HL-60/S4 treated with phorbol 12-myristate 13-acetate at 8.2 ng/mL for 4 days and 3 days (cell line): Measurements from ENCODE around the gene SSPN.

Experiments
- in situ Hi-C: fragments of 300-500 bp; cut with MboI; formaldehyde crosslinking; loops from 2 replicates; pipeline ENCODE4 v1.15.0; 2022; ENCODE audit warnings: low sequenced_read_pairs

The SSPN gene

GRCh38 chr12:26185532-26186320 is 9.6 kb upstream of the SSPN start:
- in situ Hi-C loops, result no loop called here

- in situ Hi-C loops, result no loop called here
Observed at GRCh38 chr12:26187014-26187798, 8.2 kb upstream of the SSPN start.

GRCh38 chr12:26188127-26188526 is 7.2 kb upstream of the SSPN start:
- in situ Hi-C loops, result no loop called here

- in situ Hi-C loops, result no loop called here
Observed at GRCh38 chr12:26188641-26189040, 6.7 kb upstream of the SSPN start.

- in situ Hi-C loops, result no loop called here
Observed at GRCh38 chr12:26192142-26192541, 3.2 kb upstream of the SSPN start.

GRCh38 chr12:26193539-26193938 is 1.8 kb upstream of the SSPN start:
- in situ Hi-C loops, result no loop called here

GRCh38 chr12:26195641-26196420 is 458 bp downstream of the SSPN start:
- in situ Hi-C loops, result no loop called here

GRCh38 chr12:26196421-26196716 is 996 bp downstream of the SSPN start:
- in situ Hi-C loops, result no loop called here

- in situ Hi-C loops, result no loop called here
Observed at GRCh38 chr12:26197832-26198231, 2.5 kb downstream of the SSPN start.

GRCh38 chr12:26198742-26199141 is 3.4 kb downstream of the SSPN start:
- in situ Hi-C loops, result no loop called here

GRCh38 chr12:26203167-26203780 is 7.9 kb downstream of the SSPN start:
- in situ Hi-C loops, result no loop called here

GRCh38 chr12:26204612-26205289 is 9.4 kb downstream of the SSPN start:
- in situ Hi-C loops, result no loop called here

GRCh38 chr12:26205298-26205697 is 9.9 kb downstream of the SSPN start:
- in situ Hi-C loops, result no loop called here

GRCh38 chr12:26205941-26206340 is 10.6 kb downstream of the SSPN start:
- in situ Hi-C loops, result no loop called here

GRCh38 chr12:26211331-26211730 is 16.0 kb downstream of the SSPN start:
- in situ Hi-C loops, result no loop called here

- in situ Hi-C loops, result no loop called here
Observed at GRCh38 chr12:26212396-26212795, 17.0 kb downstream of the SSPN start.

GRCh38 chr12:26212988-26213387 is 17.6 kb downstream of the SSPN start:
- in situ Hi-C loops, result no loop called here

GRCh38 chr12:26214121-26214520 is 18.7 kb downstream of the SSPN start:
- in situ Hi-C loops, result no loop called here

GRCh38 chr12:26219736-26220135 is 24.4 kb downstream of the SSPN start:
- in situ Hi-C loops, result no loop called here

GRCh38 chr12:26224657-26225056 is 29.3 kb downstream of the SSPN start:
- in situ Hi-C loops, result no loop called here

- in situ Hi-C loops, result no loop called here
Observed at GRCh38 chr12:26226122-26226521, 30.7 kb downstream of the SSPN start.
